Activated naive CD4-positive, alpha-beta T cell treated with anti-CD3 and anti-CD28 coated beads, Interleukin-2, amount 50 U/mL, for 72 hours (primary cell): ENCODE measurements around the gene SIGLEC1. TPM values are rescaled to one million over a fixed set of nuclear protein-coding genes. Genes with fewer than 3 reads are reported as not detected.
A peak's percentile ranks its signal among the peaks of the same experiment; 100 is the strongest.

Source experiments
- ATAC-seq, 2 donors: fragments of 150-1000 bp; cut with Tn5 transposase; 2 replicates each; pipeline ENCODE4 v1.10.0; 2021; ENCODE audit warnings: mild to moderate bottlenecking in 2 of 2, moderate library complexity in 2 of 2
- DNase-seq, 2 donors: peaks; one replicate each; pipeline ENCODE4 v3.0.0; 2021 to 2022; ENCODE audit warnings: low spot score in 2 of 2
- H3K27ac Mint-ChIP-seq, 2 donors: one replicate each; pipeline ENCODE4 v1.8.0; 2022; ENCODE audit warnings: mild to moderate bottlenecking in 2 of 2, mixed read lengths in 2 of 2
- H3K36me3 Mint-ChIP-seq, 2 donors: one replicate each; pipeline ENCODE4 v1.8.0; 2022; ENCODE audit warnings: mixed read lengths in 2 of 2
- H3K9me3 Mint-ChIP-seq, 2 donors: one replicate each; pipeline ENCODE4 v1.8.0; 2022; ENCODE audit warnings: mixed read lengths in 2 of 2
- total RNA-seq, 2 donors: library from RNA; stranded (reverse); gene quantifications; one replicate each; pipeline ENCODE4 v1.2.3, GENCODE V29; 2022

Gene SIGLEC1
- total RNA-seq, 2 donors from 2014 or later: 0.14 TPM; not detected in 1

GRCh38 chr20:3663858-3664257, 48.5 kb downstream of the SIGLEC1 start:
- no peaks in the 10 kb centered on the region for H3K36me3 Mint-ChIP-seq
- ATAC-seq (no peak), DNase-seq (no peak)
- H3K27ac Mint-ChIP-seq: no peak overlapping the region
- H3K9me3 Mint-ChIP-seq: no peaks in the 10 kb centered on the region

- DNase-seq: peak in 1 of 2 donors; percentile 44
- Mint-ChIP-seq H3K9me3 (no peaks in the 10 kb centered on the region), H3K27ac (no peak within 1 kb of the TSS), H3K36me3 (no peaks in the 10 kb centered on the region)
- no peak for ATAC-seq
Observed at GRCh38 chr20:3663031-3663701, 49.2 kb downstream of the SIGLEC1 start, which contains the start of gene GFRA4. Gene GFRA4, minus strand, starts transcription at chr20:3663399. Its CDS starts 0 bp downstream, at chr20:3663399.

Other genes starting within 250 kb of the SIGLEC1 start
- 10 to 100 TPM in 1 of 2 donors, 1 to 10 TPM in 1; 7.4 to 10.6 TPM for gene ATRN, start 241.6 kb downstream of the SIGLEC1 start, total RNA-seq
- not detected for gene GFRA4, start 49.2 kb downstream of the SIGLEC1 start, total RNA-seq
- not detected for gene ADAM33, start 30.6 kb downstream of the SIGLEC1 start, total RNA-seq
- gene HSPA12B, start 20.1 kb upstream of the SIGLEC1 start, total RNA-seq: not detected
- gene ADISSP, start 55.2 kb upstream of the SIGLEC1 start, total RNA-seq: 10 to 100 TPM; 44.7 to 45.0 TPM
- under 1 TPM in 1 of 2 donors, not detected in 1; 0.14 TPM for gene SPEF1, start 68.8 kb upstream of the SIGLEC1 start, total RNA-seq
- gene CENPB, start 74.1 kb upstream of the SIGLEC1 start, total RNA-seq: 10 to 100 TPM; 34.4 to 48.1 TPM
- gene CDC25B, start 83.7 kb upstream of the SIGLEC1 start, total RNA-seq: 100 to 1,000 TPM in 1 of 2 donors, 10 to 100 TPM in 1; 72.9 to 168 TPM
- gene AP5S1, start 107.9 kb upstream of the SIGLEC1 start, total RNA-seq: 10 to 100 TPM; 10.6 to 17.8 TPM
- gene MAVS, start 134.2 kb upstream of the SIGLEC1 start, total RNA-seq: 10 to 100 TPM; 22.5 to 30.1 TPM
- gene PANK2, start 176.8 kb upstream of the SIGLEC1 start, total RNA-seq: 10 to 100 TPM; 56.0 to 64.7 TPM